Parathyroid adenoma (tissue), 2 donors: ENCODE results near the gene APRT.
"Not testable (repeated sequence)": the region's sequence is repeated elsewhere in the genome, so short reads cannot be mapped to it uniquely, and the experiment has no call there.

ENCODE experiments used
- H2AFZ ChIP-seq: fragments of 300-600 bp; sonication (generic); one replicate; pipeline ENCODE4 v1.7.0; 2017; ENCODE audit warnings: antibody characterized with exemption, mild to moderate bottlenecking
- H3K27ac ChIP-seq: fragments of 300-600 bp; sonication (generic); one replicate; pipeline ENCODE4 v1.7.0; 2017
- H3K27me3 ChIP-seq: fragments of 300-600 bp; sonication (generic); one replicate; pipeline ENCODE4 v1.7.0; 2017; ENCODE audit warnings: low read length; ENCODE audit not compliant: control insufficient read depth, insufficient read depth
- H3K36me3 ChIP-seq: fragments of 300-600 bp; sonication (generic); one replicate; pipeline ENCODE4 v1.7.0; 2017; ENCODE audit warnings: low read length; ENCODE audit not compliant: control insufficient read depth, insufficient read depth
- H3K4me1 ChIP-seq: fragments of 300-600 bp; sonication (generic); one replicate; pipeline ENCODE4 v1.7.0; 2017; ENCODE audit warnings: control low read depth
- H3K4me2 ChIP-seq: fragments of 300-600 bp; sonication (generic); one replicate; pipeline ENCODE4 v1.7.0; 2017; ENCODE audit warnings: low read length
- H3K4me3 ChIP-seq: fragments of 300-600 bp; sonication (generic); one replicate; pipeline ENCODE4 v1.7.0; 2017; ENCODE audit warnings: low read depth, low read length
- H3K79me2 ChIP-seq: fragments of 300-600 bp; sonication (generic); one replicate; pipeline ENCODE4 v1.7.0; 2017; ENCODE audit warnings: control low read depth
- H3K9ac ChIP-seq: fragments of 300-600 bp; sonication (generic); one replicate; pipeline ENCODE4 v1.7.0; 2017; ENCODE audit warnings: mild to moderate bottlenecking
- H3K9me3 ChIP-seq: fragments of 300-600 bp; sonication (generic); one replicate; pipeline ENCODE4 v1.7.0; 2017; ENCODE audit warnings: low read length; ENCODE audit not compliant: control insufficient read depth
- TF ChIP-seq, protein P1 (sequence below): fragments of 300-600 bp; sonication (generic); IDR thresholded peaks from one replicate; pipeline ENCODE4 v1.7.0; 2017; ENCODE audit warnings: antibody characterized with exemption, mild to moderate bottlenecking
- donor health status: primary hyperparathyroidism.

The APRT gene

DNA sequence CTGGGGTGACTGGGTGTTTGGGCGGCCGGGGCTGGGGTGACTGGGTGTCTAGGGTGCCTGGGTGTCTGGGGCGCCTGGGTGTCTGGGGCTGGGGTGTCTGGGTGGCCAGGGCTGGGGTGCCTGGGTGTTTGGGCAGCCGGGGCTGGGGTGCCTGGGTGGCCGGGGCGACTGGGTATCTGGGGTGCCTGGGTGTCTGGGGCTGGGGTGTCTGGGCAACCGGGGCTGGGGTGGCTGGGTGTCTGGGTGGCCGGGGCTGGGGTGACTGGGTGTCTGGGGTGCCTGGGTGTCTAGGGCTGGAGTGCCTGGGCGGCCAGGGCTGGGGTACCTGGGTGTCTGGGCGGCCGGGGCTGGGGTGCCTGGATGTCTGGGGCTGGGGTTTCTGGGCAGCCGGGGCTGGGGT, 13.4 kb upstream of the APRT start:
- Histone ChIP-seq H3K27me3 (no peaks in the 10 kb centered on the region), H3K36me3 (no peaks in the 10 kb centered on the region), H3K27ac (no peak overlapping the region), H3K4me2 (no peak overlapping the region), H3K4me1 (no peaks in the 10 kb centered on the region), H2AFZ (no peak overlapping the region), H3K4me3 (no peak overlapping the region), H3K9me3 (no peaks in the 10 kb centered on the region), H3K79me2 (no peaks in the 10 kb centered on the region), H3K9ac (no peak overlapping the region)
- TF ChIP-seq, protein P1, sequence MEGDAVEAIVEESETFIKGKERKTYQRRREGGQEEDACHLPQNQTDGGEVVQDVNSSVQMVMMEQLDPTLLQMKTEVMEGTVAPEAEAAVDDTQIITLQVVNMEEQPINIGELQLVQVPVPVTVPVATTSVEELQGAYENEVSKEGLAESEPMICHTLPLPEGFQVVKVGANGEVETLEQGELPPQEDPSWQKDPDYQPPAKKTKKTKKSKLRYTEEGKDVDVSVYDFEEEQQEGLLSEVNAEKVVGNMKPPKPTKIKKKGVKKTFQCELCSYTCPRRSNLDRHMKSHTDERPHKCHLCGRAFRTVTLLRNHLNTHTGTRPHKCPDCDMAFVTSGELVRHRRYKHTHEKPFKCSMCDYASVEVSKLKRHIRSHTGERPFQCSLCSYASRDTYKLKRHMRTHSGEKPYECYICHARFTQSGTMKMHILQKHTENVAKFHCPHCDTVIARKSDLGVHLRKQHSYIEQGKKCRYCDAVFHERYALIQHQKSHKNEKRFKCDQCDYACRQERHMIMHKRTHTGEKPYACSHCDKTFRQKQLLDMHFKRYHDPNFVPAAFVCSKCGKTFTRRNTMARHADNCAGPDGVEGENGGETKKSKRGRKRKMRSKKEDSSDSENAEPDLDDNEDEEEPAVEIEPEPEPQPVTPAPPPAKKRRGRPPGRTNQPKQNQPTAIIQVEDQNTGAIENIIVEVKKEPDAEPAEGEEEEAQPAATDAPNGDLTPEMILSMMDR, result no peak

DNA sequence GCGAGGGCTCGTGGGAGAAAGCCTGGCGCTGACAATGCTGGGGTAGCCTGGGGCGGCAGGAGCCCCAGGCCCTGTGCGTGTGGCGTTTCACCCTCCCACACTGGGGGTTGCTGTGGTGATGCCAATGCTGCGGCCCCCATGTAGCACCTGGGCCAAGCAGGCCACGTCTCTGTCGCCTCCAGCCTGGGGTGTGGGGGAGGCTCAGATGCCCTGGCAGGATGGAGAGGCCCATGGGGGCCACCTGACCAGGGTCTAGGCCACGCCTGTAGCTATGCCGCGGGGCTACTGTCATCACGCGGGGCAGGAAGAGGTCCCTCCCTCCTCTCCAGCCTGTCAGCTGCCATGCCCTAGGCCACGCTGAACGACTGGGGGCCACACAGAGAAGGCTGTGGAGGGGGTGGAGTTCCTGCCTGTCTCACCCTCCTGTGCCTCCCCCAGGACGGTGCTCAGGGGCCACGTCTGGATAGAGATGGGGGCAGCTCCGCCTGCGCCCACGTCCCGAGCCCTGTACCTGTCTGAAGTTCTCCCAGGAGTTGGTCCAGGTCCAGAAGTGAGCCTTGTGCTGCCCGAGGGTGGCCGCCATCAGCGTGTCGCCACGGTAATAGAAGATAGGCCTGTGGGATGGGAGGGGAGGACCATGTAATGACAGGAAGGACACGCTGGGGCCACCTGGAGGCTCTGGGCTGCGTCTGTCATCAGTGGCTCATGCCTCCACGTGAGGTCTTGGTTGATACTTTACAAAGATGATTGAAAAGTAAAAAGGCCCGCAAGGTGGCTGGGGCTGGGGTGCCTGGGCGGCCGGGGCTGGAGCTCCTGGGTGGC, 12.7 kb upstream of the APRT start:
- Histone ChIP-seq H3K9me3 (no peaks in the 10 kb centered on the region), H3K9ac (no peak overlapping the region), H3K79me2 (no peaks in the 10 kb centered on the region), H3K4me2 (no peak overlapping the region), H3K27ac (no peak overlapping the region), H3K27me3 (no peaks in the 10 kb centered on the region), H3K4me1 (no peaks in the 10 kb centered on the region), H2AFZ (no peak overlapping the region), H3K36me3 (no peaks in the 10 kb centered on the region), H3K4me3 (no peak overlapping the region)
- TF ChIP-seq, protein P1, result no peak

DNA sequence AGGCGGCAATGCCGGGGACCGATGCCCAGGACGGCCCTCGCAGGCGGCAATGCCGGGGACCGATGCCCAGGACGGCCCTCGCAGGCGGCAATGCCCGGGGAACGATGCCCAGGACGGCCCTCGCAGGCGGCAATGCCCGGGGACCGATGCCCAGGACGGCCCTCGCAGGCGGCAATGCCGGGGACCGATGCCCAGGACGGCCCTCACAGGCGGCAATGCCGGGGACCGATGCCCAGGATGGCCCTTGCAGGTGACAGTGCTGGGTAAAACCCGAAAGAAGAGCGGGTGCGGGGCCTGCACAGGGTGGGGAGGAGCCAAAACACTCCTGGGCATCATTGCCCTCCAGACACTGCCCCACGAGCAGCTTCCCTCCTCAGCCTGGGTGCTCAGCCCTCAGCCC, 11.9 kb upstream of the APRT start:
- not testable (repeated sequence) for H3K36me3 ChIP-seq, H2AFZ ChIP-seq, H3K79me2 ChIP-seq, H3K9me3 ChIP-seq, H3K27me3 ChIP-seq, H3K9ac ChIP-seq, H3K4me3 ChIP-seq, H3K27ac ChIP-seq, H3K4me2 ChIP-seq, H3K4me1 ChIP-seq

DNA sequence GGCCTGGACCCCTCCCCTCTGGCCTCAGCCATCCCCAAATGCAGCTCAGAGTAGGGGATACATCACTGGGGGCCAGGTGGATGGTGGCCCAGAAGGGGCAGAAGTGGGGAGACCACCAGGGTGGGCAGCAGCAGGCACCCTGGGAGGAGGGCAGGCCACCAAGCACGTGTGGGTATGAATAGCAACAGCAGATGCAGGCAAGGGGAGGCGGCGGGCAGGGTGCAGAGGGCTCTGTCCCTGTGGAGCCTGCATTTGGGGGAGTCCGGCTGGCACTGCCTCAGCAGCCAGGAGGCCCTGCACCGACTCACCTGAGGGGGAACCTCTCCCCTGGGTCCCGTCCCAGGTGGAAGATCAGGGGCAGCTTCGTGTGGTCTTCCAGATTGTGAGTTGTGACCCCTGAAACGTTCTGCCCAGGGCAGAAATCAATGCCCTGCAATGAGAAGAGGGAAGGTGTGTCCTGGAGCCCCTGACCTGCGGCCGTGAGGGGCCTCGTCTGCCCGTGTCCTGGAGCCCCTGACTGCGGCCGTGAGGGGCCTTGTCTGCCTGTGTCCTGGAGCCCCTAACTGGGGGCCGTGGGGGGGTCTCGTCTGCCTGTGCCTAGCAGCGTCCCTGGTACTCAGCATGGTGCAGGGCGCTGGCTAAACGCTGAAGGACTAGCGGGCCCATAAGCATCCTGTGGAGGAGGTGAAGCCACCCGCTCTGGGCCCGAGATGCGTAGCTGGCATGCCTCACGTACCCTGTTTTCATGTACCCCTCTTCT, 10.7 kb upstream of the APRT start:
- H3K36me3 ChIP-seq, result no peaks in the 10 kb centered on the region
- TF ChIP-seq, protein P1, result no peak

DNA sequence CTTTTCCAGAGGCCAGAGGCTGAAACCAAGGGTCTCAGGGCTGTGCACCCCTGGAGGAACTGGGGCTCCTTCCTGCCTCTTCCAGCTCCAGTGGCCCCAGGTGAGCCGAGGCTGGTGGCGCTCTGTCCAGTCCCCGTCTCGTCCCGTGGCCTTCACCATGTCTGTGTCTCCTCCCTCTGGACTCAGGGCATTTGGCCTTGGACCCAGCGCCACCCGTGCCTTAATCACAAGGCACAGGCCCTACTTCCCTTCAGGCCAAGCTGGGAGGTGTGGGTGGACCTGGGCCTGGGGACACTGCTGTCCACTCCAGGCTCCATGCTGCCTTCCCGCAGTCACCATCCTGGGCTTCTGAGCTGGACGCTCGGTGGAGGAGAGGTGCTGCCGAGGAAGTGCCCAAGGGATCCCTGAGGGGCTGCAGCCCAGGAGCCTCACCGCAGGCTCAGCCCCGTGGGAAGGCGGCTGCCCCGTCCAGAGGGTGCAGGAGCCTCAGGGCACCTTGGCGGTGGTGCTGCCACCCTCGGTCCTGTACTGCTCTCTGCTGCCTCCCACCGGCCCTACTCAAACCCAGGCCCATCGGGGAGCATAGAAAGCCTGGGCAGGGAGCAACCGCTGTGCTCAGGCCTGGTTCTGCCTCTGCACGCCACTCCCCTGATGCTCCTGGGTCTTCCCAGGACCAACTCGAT, 9.6 kb upstream of the APRT start:
- H3K4me3 ChIP-seq, result no peak overlapping the region
- no peaks in the 10 kb centered on the region for H3K4me1 ChIP-seq
- H3K9me3 ChIP-seq, result no peaks in the 10 kb centered on the region
- no peaks in the 10 kb centered on the region for H3K79me2 ChIP-seq
- no peak overlapping the region for H3K27ac ChIP-seq
- no peak overlapping the region for H2AFZ ChIP-seq
- no peaks in the 10 kb centered on the region for H3K36me3 ChIP-seq
- no peak overlapping the region for H3K4me2 ChIP-seq
- H3K27me3 ChIP-seq, result no peaks in the 10 kb centered on the region
- H3K9ac ChIP-seq, result no peak overlapping the region
- TF ChIP-seq, protein P1, result no peak

More for the DNA sequence above, 10.7 kb upstream of the APRT start:
- Histone ChIP-seq H3K9ac (no peak overlapping the region), H3K9me3 (no peaks in the 10 kb centered on the region), H3K79me2 (no peaks in the 10 kb centered on the region), H3K27me3 (no peaks in the 10 kb centered on the region), H3K4me3 (no peak overlapping the region), H3K27ac (no peak overlapping the region), H3K4me2 (no peak overlapping the region), H3K4me1 (no peaks in the 10 kb centered on the region), H2AFZ (no peak overlapping the region)
